HL-60 (cell line): ENCODE measurements around the gene CYTH4.
A peak's percentile ranks its signal among the peaks of the same experiment; 100 is the strongest.

ENCODE experiments used
- DNase-seq, 2 experiments: peaks; one replicate each; pipeline ENCODE4 v3.0.0-alpha.2; 2010 to 2020; ENCODE audit warnings: low read depth in 1 of 2, low spot score in 1 of 2
- H3K27ac ChIP-seq: fragments of 250-450 bp; sonication (Bioruptor Pico); replicated peaks from 2 replicates; pipeline ENCODE4 v1.5.1; 2020; ENCODE audit warnings: mild to moderate bottlenecking, moderate library complexity
- H3K27me3 ChIP-seq: fragments of 250-450 bp; sonication (Bioruptor Pico); 2 replicates; pipeline ENCODE4 v1.5.1; 2021; ENCODE audit warnings: mild to moderate bottlenecking, moderate library complexity; ENCODE audit not compliant: insufficient read depth, poor library complexity, severe bottlenecking
- H3K4me3 ChIP-seq: replicated peaks from 2 replicates; pipeline ENCODE4 v1.5.1; 2011; ENCODE audit warnings: mild to moderate bottlenecking, control low read depth, low read length; ENCODE audit not compliant: insufficient read depth
- GABPA ChIP-seq: IDR thresholded peaks from 2 replicates; pipeline ENCODE4 v1.6.1; 2012; ENCODE audit warnings: low read depth
- POLR2AphosphoS5 ChIP-seq: IDR thresholded peaks from 2 replicates; pipeline ENCODE4 v1.6.1; 2012; ENCODE audit warnings: low read depth
- SPI1 ChIP-seq: IDR thresholded peaks from 2 replicates; pipeline ENCODE4 v1.6.1; 2012; ENCODE audit warnings: low read depth, mild to moderate bottlenecking, borderline replicate concordance
- TF ChIP-seq, protein P1 (sequence below): IDR thresholded peaks from one replicate; pipeline ENCODE4 v1.5.1; 2011; ENCODE audit warnings: low read length, control low read depth, inconsistent platforms; ENCODE audit not compliant: insufficient read depth
- TF ChIP-seq, protein P2 (sequence below): IDR thresholded peaks from 2 replicates; pipeline ENCODE4 v1.6.1; 2012; ENCODE audit warnings: low read depth; ENCODE audit not compliant: insufficient replicate concordance

Gene CYTH4

DNA sequence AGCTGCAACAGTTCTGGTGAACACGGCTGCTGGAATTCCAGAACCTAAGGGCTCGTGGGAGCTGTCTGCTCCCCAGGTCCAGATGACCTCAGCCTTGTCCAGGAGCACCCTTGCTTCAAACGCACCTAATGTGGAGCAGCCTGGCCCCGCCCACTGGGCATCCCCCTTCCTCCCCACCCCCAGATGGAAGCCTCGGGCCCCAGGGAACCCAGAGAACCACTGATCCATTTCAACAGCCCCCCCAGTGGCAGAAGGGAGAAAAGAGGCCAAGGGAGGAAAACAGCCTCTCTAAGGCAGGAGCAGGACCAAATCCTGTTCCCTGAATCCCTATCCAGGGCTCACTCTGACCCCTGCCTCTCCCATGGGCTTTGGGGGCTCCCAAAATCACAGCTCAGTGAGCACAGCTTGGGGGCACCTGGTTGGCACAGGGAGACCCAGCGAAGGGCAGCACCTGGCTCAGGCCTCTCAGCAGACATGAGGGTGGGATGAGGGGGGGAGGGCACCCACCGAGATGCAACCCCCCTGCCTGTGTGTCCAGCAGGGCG lies 1.2 kb downstream of the CYTH4 start:
- TF ChIP-seq GABPA: no peak
- TF ChIP-seq POLR2AphosphoS5: no peak
- no peak for TF ChIP-seq SPI1
- TF ChIP-seq, protein P1, sequence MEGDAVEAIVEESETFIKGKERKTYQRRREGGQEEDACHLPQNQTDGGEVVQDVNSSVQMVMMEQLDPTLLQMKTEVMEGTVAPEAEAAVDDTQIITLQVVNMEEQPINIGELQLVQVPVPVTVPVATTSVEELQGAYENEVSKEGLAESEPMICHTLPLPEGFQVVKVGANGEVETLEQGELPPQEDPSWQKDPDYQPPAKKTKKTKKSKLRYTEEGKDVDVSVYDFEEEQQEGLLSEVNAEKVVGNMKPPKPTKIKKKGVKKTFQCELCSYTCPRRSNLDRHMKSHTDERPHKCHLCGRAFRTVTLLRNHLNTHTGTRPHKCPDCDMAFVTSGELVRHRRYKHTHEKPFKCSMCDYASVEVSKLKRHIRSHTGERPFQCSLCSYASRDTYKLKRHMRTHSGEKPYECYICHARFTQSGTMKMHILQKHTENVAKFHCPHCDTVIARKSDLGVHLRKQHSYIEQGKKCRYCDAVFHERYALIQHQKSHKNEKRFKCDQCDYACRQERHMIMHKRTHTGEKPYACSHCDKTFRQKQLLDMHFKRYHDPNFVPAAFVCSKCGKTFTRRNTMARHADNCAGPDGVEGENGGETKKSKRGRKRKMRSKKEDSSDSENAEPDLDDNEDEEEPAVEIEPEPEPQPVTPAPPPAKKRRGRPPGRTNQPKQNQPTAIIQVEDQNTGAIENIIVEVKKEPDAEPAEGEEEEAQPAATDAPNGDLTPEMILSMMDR: no peak
- TF ChIP-seq, protein P2, sequence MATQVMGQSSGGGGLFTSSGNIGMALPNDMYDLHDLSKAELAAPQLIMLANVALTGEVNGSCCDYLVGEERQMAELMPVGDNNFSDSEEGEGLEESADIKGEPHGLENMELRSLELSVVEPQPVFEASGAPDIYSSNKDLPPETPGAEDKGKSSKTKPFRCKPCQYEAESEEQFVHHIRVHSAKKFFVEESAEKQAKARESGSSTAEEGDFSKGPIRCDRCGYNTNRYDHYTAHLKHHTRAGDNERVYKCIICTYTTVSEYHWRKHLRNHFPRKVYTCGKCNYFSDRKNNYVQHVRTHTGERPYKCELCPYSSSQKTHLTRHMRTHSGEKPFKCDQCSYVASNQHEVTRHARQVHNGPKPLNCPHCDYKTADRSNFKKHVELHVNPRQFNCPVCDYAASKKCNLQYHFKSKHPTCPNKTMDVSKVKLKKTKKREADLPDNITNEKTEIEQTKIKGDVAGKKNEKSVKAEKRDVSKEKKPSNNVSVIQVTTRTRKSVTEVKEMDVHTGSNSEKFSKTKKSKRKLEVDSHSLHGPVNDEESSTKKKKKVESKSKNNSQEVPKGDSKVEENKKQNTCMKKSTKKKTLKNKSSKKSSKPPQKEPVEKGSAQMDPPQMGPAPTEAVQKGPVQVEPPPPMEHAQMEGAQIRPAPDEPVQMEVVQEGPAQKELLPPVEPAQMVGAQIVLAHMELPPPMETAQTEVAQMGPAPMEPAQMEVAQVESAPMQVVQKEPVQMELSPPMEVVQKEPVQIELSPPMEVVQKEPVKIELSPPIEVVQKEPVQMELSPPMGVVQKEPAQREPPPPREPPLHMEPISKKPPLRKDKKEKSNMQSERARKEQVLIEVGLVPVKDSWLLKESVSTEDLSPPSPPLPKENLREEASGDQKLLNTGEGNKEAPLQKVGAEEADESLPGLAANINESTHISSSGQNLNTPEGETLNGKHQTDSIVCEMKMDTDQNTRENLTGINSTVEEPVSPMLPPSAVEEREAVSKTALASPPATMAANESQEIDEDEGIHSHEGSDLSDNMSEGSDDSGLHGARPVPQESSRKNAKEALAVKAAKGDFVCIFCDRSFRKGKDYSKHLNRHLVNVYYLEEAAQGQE: no peak
- Histone ChIP-seq H3K27me3 (no peaks in the 10 kb centered on the region), H3K27ac (peak overlapping the region; percentile 86), H3K4me3 (peak overlapping the region; percentile 69)
- DNase-seq: no peak

DNA sequence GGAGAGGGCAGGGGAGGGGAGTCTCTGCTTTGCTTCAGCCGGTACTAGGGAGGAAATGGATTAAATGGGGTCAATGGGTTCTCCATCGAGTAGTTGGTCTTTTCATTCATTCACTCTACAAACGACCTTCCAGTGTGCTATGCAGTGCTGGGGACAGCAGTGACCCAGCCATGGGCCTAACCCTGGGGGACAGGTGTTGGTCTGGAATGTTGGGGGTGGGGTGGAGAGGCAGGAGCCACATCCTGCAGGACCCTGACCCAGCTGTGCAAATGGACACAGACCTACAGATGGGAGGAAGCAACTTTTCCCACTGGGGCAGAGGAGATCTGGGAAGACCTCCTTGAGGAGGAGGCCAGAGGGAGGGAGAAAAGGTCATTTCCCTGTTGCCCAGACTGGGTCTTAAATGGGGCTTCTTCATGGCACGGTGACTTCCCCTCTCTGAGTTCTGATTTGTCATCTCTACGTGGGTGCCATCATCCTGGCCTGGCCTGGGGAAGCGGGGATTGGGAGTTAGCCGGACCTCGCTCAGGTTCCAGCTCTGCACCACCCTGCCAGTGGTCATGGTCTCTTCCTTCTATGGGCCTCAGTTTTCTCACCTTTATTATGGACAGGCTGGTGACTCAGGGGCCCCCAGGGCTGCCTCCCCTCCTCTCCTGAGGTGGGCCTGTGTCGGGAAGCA lies 2.0 kb downstream of the CYTH4 start:
- Histone ChIP-seq H3K27me3 (no peaks in the 10 kb centered on the region), H3K27ac (peak overlapping the region; percentile 86), H3K4me3 (peak overlapping the region; percentile 69)
- peak; percentile 51; the same call in 1 of the 2 replicates for TF ChIP-seq SPI1
- no peak for TF ChIP-seq GABPA
- DNase-seq: no peak

DNA sequence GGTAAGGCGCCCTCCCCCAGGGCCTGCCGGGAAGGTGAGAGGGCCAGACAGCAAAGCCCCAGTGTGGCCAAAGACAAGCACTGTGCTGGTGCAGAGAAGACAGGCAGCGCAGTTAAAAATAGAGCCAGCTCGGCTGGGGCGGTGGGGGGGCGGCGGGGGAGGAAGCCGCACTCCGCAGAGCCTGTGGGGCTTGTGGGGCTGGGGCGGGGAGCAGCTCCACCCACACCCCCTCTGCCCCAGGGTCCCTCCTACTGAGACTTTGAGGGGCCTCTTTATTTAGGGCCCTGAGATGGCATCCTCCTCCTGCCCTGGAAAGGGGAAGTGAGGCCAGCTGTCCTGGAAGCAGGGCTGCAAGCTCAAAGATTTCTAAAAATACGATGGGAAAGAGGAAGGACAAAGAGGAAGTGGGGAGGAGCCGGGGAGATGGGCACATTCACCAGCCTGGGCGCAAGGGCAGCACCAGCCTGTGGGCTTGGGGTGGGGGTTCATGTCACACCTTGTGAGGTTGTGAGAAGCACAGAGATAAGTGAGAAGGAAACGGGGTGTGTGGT lies 2.6 kb downstream of the CYTH4 start:
- H3K4me3 ChIP-seq: peak overlapping the region; percentile 69
- peak; percentile 98 to 99 for DNase-seq
- peak overlapping the region; percentile 86 for H3K27ac ChIP-seq
- TF ChIP-seq, protein P1: no peak
- TF ChIP-seq, protein P2: no peak
- peak; percentile 31; the same call in 1 of the 2 replicates for TF ChIP-seq GABPA
- TF ChIP-seq SPI1: peak; percentile 100
- TF ChIP-seq POLR2AphosphoS5: peak; percentile 97
- no peaks in the 10 kb centered on the region for H3K27me3 ChIP-seq

DNA sequence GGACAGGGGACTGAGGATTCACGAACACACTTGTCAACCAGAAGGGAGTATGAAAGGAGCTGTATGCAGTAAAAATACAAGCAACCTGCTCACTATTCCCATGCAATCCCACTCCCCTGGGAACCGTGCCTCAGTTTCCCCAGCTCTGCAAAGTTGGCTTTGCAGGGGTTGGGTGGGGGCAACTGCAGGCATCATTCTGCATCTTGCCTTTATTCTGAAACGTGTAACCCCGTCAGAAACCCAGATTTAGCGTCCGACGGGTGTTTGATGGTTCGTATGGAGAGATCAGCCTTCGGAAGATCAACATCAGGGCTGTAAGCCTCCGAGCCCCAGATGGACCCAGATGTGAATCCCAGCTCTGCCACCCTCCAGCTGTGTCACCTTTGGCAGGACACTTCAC lies 3.6 kb downstream of the CYTH4 start:
- Histone ChIP-seq H3K27ac (peak overlapping the region; percentile 66; the same call in 1 of the 2 replicates), H3K27me3 (no peaks in the 10 kb centered on the region), H3K4me3 (no peak overlapping the region)
- TF ChIP-seq GABPA (no peak), SPI1 (no peak), POLR2AphosphoS5 (no peak)
- TF ChIP-seq, protein P2: no peak
- TF ChIP-seq, protein P1: no peak
- DNase-seq: no peak
